WTC11 (cell line): ENCODE measurements around the gene HS6ST1. TPM values are rescaled to one million over a fixed set of nuclear protein-coding genes. Genes with fewer than 3 reads are reported as not detected.

Experiments used
- ATAC-seq: fragments of 200-7000 bp; cut with Tn5 transposase; 2 replicates; pipeline ENCODE4 v1.10.0; 2021; ENCODE audit warnings: mild to moderate bottlenecking, moderate library complexity
- CTCF ChIA-PET: fragments of 300-600 bp; sonication (Branson Sonifier 250); formaldehyde crosslinking; loops from one replicate; lab custom pipeline; 2021; ENCODE audit warnings: antibody characterized with exemption; lab: Charles Lee
- POLR2A ChIA-PET: fragments of 350-600 bp; sonication (Branson Sonifier 250); formaldehyde crosslinking; loops from one replicate; lab custom pipeline; 2021; ENCODE audit warnings: antibody characterized with exemption; lab: Charles Lee
- DNase-seq: peaks from one replicate; pipeline ENCODE4 v3.0.0; 2021; ENCODE audit warnings: low spot score
- H3K27ac Mint-ChIP-seq: 2 replicates; pipeline ENCODE4 v1.8.0; 2021; ENCODE audit warnings: mixed read lengths
- H3K27me3 Mint-ChIP-seq: 2 replicates; pipeline ENCODE4 v1.8.0; 2021; ENCODE audit warnings: low read depth, mild to moderate bottlenecking, moderate library complexity, mixed read lengths
- H3K36me3 Mint-ChIP-seq: 2 replicates; pipeline ENCODE4 v1.8.0; 2021; ENCODE audit warnings: mixed read lengths
- H3K4me1 Mint-ChIP-seq: 2 replicates; pipeline ENCODE4 v1.8.0; 2022; ENCODE audit warnings: mixed read lengths
- H3K4me3 Mint-ChIP-seq: 2 replicates; pipeline ENCODE4 v1.8.0; 2021; ENCODE audit warnings: mild to moderate bottlenecking, moderate library complexity, mixed read lengths
- H3K9me3 Mint-ChIP-seq: 2 replicates; pipeline ENCODE4 v1.8.0; 2021; ENCODE audit warnings: mixed read lengths
- ATF1 ChIP-seq: sonication (generic); formaldehyde crosslinking; IDR thresholded peaks from 2 replicates; pipeline ENCODE4 v1.8.1; 2023; ENCODE audit warnings: mild to moderate bottlenecking, moderate library complexity, missing genetic modification reagents
- CREM ChIP-seq: sonication (generic); formaldehyde crosslinking; IDR thresholded peaks from 2 replicates; pipeline ENCODE4 v1.8.1; 2022; ENCODE audit warnings: mild to moderate bottlenecking, missing genetic modification reagents, moderate library complexity
- EMX1 ChIP-seq: fragments of 250-450 bp; sonication (Bioruptor Pico); IDR thresholded peaks from 2 replicates; pipeline ENCODE4 v1.8.0; 2021; ENCODE audit warnings: mild to moderate bottlenecking
- FOXK1 ChIP-seq: sonication (generic); formaldehyde crosslinking; IDR thresholded peaks from 2 replicates; pipeline ENCODE4 v1.8.0; 2022; ENCODE audit warnings: mild to moderate bottlenecking, moderate library complexity, missing genetic modification reagents
- KAT7 ChIP-seq: sonication (generic); formaldehyde crosslinking; IDR thresholded peaks from 2 replicates; pipeline ENCODE4 v1.8.1; 2023; ENCODE audit warnings: missing genetic modification reagents, mild to moderate bottlenecking, borderline replicate concordance
- NFATC4 ChIP-seq: fragments of 250-450 bp; sonication (Bioruptor Pico); IDR thresholded peaks from 2 replicates; pipeline ENCODE4 v1.9.0; 2021; ENCODE audit warnings: mild to moderate bottlenecking
- NR1H2 ChIP-seq: sonication (generic); formaldehyde crosslinking; IDR thresholded peaks from 2 replicates; pipeline ENCODE4 v1.9.0; 2021; ENCODE audit warnings: mild to moderate bottlenecking, moderate library complexity, missing genetic modification reagents
- PRRX2 ChIP-seq: fragments of 250-450 bp; sonication (Bioruptor Pico); IDR thresholded peaks from 2 replicates; pipeline ENCODE4 v1.8.0; 2021; ENCODE audit warnings: mild to moderate bottlenecking
- SMAD4 ChIP-seq: sonication (generic); formaldehyde crosslinking; IDR thresholded peaks from 2 replicates; pipeline ENCODE4 v1.8.0; 2022; ENCODE audit warnings: mild to moderate bottlenecking, missing genetic modification reagents
- TEAD4 ChIP-seq: sonication (generic); formaldehyde crosslinking; IDR thresholded peaks from 2 replicates; pipeline ENCODE4 v1.8.0; 2022; ENCODE audit warnings: mild to moderate bottlenecking, missing genetic modification reagents
- ZNF423 ChIP-seq: fragments of 250-450 bp; sonication (Bioruptor Pico); IDR thresholded peaks from 2 replicates; pipeline ENCODE4 v2.1.2; 2022; ENCODE audit warnings: mild to moderate bottlenecking, moderate library complexity
- ZNF671 ChIP-seq: fragments of 250-450 bp; sonication (Bioruptor Pico); IDR thresholded peaks from 2 replicates; pipeline ENCODE4 v1.8.0; 2021; ENCODE audit warnings: mild to moderate bottlenecking
- total RNA-seq: library from RNA; stranded (reverse); gene quantifications from 3 replicates; pipeline ENCODE4 v1.2.3, GENCODE V29; 2021
- TF ChIP-seq, protein P1 (sequence below): sonication (generic); formaldehyde crosslinking; conservative IDR thresholded peaks from 2 replicates; pipeline ENCODE4 v1.8.1; 2022; ENCODE audit warnings: mild to moderate bottlenecking, missing genetic modification reagents
- TF ChIP-seq, protein P2 (sequence below): sonication (generic); formaldehyde crosslinking; IDR thresholded peaks from 2 replicates; pipeline ENCODE4 v1.8.0; 2022; ENCODE audit warnings: mild to moderate bottlenecking, missing genetic modification reagents
- TF ChIP-seq, protein P3 (sequence below): fragments of 200-600 bp; IDR thresholded peaks from 2 replicates; pipeline ENCODE4 v1.8.0; 2022; ENCODE audit warnings: antibody characterized with exemption
- TF ChIP-seq, protein P4 (sequence below): sonication (generic); formaldehyde crosslinking; IDR thresholded peaks from 2 replicates; pipeline ENCODE4 v1.8.1; 2023; ENCODE audit warnings: mild to moderate bottlenecking, missing genetic modification reagents, moderate library complexity
- TF ChIP-seq, protein P5 (sequence below): fragments of 250-450 bp; sonication (Bioruptor Pico); conservative IDR thresholded peaks from 2 replicates; pipeline ENCODE4 v1.9.0; 2021; ENCODE audit warnings: mild to moderate bottlenecking
- TF ChIP-seq, protein P6 (sequence below): fragments of 250-450 bp; sonication (Bioruptor Pico); IDR thresholded peaks from 2 replicates; pipeline ENCODE4 v1.9.0; 2021; ENCODE audit warnings: mild to moderate bottlenecking
- TF ChIP-seq, protein P7 (sequence below): sonication (generic); formaldehyde crosslinking; IDR thresholded peaks from 2 replicates; pipeline ENCODE4 v1.8.0; 2022; ENCODE audit warnings: mild to moderate bottlenecking, missing genetic modification reagents
- TF ChIP-seq, protein P8 (sequence below): sonication (generic); formaldehyde crosslinking; IDR thresholded peaks from 2 replicates; pipeline ENCODE4 v1.8.0; 2023; ENCODE audit warnings: mild to moderate bottlenecking, missing genetic modification reagents

The HS6ST1 gene
- total RNA-seq, 1 experiment from 2014 or later, result 55.5 TPM

DNA sequence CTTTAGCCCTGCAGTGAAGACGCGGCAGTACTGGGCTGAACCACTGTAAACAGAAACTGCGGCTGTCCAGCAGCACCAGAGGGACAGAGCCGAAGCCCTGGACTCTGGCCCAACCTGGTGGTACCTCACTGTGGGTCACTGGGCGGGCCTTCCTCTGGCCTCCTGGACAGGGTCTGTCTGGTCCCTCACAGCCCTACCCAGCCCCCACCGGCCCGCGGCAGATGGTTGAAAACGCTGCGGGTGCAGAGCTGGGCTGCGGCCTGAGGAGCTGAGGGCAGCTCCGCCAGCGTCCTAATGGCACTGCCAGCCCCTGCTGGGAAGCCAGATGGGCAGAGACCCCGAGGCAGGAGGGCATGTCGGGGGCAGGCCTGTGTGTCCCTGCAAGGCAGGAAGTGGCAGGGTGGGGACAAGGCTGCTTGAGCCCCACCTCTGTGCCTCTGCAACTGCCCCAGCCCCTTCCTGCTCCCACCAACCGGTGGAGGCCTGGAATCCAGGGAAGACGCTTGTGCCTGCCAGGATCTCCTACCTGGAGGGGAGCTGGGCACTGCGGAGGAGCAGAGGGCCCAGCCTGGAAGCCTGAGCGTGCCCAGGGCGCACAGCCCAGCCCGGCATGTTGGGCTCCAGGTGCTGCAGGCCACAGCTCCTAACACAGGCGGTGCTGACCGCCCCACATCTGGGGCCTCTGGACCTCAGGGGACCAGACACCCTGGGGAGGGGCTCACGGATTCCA lies 36.3 kb downstream of the HS6ST1 start:
- ATAC-seq, result no peak; the same call in 1 of the 2 replicates
- Mint-ChIP-seq H3K4me3 (no peak overlapping the region), H3K27ac (no peak overlapping the region), H3K4me1 (peaks cover 16% of the 10 kb centered on the region), H3K9me3 (no peaks in the 10 kb centered on the region), H3K36me3 (no peaks in the 10 kb centered on the region), H3K27me3 (no peaks in the 10 kb centered on the region)
- ChIA-PET CTCF (interaction anchor here (1.5 to 1.8 kb wide), 2 partner anchors 24 to 219 kb away, joined by 4 to 5 read pairs; no protein-coding TSS in a partner anchor), POLR2A (no interaction called here)
- TF ChIP-seq FOXK1, result no peak
- TF ChIP-seq CREM (CRISPR knock-in tag), result no peak
- TF ChIP-seq, protein P1, sequence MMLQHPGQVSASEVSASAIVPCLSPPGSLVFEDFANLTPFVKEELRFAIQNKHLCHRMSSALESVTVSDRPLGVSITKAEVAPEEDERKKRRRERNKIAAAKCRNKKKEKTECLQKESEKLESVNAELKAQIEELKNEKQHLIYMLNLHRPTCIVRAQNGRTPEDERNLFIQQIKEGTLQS (CRISPR knock-in tag), result no peak
- no peak for DNase-seq

DNA sequence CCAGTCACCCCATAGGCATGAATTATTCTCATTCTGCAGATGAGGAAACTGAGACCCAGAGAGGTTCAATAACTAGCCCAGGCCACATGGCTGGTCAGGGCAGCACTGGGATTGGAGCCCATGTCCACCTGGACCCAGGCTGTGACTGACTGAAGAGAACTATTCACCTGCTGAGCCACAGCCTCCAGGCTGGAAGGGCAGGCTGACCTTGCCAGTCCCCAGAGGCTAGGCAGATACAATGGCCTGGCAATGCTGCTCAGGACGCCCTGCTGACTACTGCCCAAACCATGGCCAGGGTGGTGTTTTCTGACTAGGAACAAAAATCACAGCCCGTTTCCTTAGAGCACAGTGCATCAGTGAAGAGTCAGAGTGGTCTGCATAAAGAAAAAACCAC lies 36.8 kb downstream of the HS6ST1 start:
- no peaks in the 10 kb centered on the region for H3K9me3 Mint-ChIP-seq
- H3K4me1 Mint-ChIP-seq, result peaks cover 14% of the 10 kb centered on the region
- H3K27me3 Mint-ChIP-seq, result no peaks in the 10 kb centered on the region
- POLR2A ChIA-PET, result no interaction called here
- no peaks in the 10 kb centered on the region for H3K36me3 Mint-ChIP-seq
- no peak for DNase-seq
- ATAC-seq, result no peak
- TF ChIP-seq, protein P2, sequence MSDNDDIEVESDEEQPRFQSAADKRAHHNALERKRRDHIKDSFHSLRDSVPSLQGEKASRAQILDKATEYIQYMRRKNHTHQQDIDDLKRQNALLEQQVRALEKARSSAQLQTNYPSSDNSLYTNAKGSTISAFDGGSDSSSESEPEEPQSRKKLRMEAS, result no peak
- no peak for TF ChIP-seq NFATC4 (CRISPR knock-in tag)
- TF ChIP-seq, all 79 proteins: peak for 0
- no peak overlapping the region for H3K27ac Mint-ChIP-seq
- H3K4me3 Mint-ChIP-seq, result no peak overlapping the region
- CTCF ChIA-PET, result no interaction called here

DNA sequence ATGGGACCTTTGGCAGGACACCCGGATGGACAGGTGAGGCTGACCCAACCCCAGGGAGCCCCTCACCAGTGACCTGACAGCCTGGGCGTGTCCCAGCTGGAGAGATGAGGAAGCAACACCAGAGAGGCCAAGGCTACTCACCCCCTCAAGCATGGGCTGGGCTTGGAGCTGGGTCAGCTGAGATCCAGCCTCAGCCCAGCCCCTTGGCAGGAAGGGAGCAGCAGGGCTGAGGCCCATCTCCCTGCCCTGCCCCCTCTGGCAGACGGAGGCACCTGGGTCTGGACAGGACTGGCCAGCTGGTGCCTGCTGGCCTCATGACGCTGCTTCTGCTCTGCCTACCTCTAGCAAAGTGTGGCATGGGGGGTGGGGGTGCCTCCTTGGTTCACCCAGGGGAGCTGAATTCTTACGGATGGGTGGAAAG lies 37.8 kb downstream of the HS6ST1 start:
- no peak overlapping the region for H3K4me3 Mint-ChIP-seq
- peak; percentile 10 for DNase-seq
- peaks cover 13% of the 10 kb centered on the region for H3K4me1 Mint-ChIP-seq
- ChIA-PET POLR2A (no interaction called here), CTCF (no interaction called here)
- no peaks in the 10 kb centered on the region for H3K27me3 Mint-ChIP-seq
- 0 out of 2 replicates have a peak overlapping the region, but pooled peaks have one; percentile 65 for H3K27ac Mint-ChIP-seq
- H3K9me3 Mint-ChIP-seq, result no peaks in the 10 kb centered on the region
- H3K36me3 Mint-ChIP-seq, result no peaks in the 10 kb centered on the region
- ATAC-seq, result peak; percentile 22; the same call in 1 of the 2 replicates
- TF ChIP-seq CREM (CRISPR knock-in tag), result no peak
- no peak for TF ChIP-seq ZNF671 (CRISPR knock-in tag)
- no peak for TF ChIP-seq ATF1 (CRISPR knock-in tag)
- TF ChIP-seq, protein P3, sequence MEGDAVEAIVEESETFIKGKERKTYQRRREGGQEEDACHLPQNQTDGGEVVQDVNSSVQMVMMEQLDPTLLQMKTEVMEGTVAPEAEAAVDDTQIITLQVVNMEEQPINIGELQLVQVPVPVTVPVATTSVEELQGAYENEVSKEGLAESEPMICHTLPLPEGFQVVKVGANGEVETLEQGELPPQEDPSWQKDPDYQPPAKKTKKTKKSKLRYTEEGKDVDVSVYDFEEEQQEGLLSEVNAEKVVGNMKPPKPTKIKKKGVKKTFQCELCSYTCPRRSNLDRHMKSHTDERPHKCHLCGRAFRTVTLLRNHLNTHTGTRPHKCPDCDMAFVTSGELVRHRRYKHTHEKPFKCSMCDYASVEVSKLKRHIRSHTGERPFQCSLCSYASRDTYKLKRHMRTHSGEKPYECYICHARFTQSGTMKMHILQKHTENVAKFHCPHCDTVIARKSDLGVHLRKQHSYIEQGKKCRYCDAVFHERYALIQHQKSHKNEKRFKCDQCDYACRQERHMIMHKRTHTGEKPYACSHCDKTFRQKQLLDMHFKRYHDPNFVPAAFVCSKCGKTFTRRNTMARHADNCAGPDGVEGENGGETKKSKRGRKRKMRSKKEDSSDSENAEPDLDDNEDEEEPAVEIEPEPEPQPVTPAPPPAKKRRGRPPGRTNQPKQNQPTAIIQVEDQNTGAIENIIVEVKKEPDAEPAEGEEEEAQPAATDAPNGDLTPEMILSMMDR, result no peak
- TF ChIP-seq PRRX2, result no peak
- TF ChIP-seq KAT7 (CRISPR knock-in tag), result no peak
- TF ChIP-seq, protein P4, sequence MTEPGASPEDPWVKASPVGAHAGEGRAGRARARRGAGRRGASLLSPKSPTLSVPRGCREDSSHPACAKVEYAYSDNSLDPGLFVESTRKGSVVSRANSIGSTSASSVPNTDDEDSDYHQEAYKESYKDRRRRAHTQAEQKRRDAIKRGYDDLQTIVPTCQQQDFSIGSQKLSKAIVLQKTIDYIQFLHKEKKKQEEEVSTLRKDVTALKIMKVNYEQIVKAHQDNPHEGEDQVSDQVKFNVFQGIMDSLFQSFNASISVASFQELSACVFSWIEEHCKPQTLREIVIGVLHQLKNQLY (CRISPR knock-in tag), result no peak
- TF ChIP-seq, protein P5, sequence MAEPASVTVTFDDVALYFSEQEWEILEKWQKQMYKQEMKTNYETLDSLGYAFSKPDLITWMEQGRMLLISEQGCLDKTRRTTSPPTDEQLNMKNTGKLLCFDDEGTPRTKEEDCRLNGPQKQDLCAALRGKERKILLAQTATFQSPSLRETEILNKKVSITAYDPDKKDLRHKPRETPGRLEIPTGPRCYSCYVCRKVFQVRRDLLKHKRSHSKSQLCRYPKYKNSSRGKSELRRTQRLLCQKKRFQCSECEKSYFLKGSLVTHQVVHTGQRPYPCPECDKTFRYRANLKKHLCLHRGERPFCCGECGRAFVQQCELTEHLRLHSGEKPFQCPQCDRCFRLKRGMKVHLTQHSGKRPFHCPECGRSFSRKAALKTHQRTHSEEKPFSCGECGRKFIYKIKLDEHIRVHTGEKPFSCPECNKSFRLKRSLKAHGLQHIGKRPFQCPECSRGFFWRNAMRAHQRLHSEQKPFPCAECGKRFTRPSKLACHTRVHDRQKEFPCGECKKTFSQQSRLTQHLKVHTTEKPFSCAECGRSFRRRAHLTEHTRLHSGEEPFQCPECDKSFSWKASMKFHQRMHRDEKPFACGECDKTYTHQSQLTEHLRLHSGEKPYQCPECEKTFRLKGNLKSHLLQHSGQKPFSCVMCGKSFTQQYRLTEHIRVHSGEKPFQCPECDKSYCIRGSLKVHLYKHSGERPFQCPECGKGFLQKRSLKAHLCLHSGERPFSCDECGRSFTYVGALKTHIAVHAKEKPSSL, result no peak
- no peak for TF ChIP-seq TEAD4 (CRISPR knock-in tag)
- no peak for TF ChIP-seq ZNF423 (CRISPR knock-in tag)
- TF ChIP-seq NR1H2 (CRISPR knock-in tag), result no peak
- TF ChIP-seq, protein P6, sequence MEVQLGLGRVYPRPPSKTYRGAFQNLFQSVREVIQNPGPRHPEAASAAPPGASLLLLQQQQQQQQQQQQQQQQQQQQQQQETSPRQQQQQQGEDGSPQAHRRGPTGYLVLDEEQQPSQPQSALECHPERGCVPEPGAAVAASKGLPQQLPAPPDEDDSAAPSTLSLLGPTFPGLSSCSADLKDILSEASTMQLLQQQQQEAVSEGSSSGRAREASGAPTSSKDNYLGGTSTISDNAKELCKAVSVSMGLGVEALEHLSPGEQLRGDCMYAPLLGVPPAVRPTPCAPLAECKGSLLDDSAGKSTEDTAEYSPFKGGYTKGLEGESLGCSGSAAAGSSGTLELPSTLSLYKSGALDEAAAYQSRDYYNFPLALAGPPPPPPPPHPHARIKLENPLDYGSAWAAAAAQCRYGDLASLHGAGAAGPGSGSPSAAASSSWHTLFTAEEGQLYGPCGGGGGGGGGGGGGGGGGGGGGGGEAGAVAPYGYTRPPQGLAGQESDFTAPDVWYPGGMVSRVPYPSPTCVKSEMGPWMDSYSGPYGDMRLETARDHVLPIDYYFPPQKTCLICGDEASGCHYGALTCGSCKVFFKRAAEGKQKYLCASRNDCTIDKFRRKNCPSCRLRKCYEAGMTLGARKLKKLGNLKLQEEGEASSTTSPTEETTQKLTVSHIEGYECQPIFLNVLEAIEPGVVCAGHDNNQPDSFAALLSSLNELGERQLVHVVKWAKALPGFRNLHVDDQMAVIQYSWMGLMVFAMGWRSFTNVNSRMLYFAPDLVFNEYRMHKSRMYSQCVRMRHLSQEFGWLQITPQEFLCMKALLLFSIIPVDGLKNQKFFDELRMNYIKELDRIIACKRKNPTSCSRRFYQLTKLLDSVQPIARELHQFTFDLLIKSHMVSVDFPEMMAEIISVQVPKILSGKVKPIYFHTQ, result no peak
- TF ChIP-seq, protein P7, sequence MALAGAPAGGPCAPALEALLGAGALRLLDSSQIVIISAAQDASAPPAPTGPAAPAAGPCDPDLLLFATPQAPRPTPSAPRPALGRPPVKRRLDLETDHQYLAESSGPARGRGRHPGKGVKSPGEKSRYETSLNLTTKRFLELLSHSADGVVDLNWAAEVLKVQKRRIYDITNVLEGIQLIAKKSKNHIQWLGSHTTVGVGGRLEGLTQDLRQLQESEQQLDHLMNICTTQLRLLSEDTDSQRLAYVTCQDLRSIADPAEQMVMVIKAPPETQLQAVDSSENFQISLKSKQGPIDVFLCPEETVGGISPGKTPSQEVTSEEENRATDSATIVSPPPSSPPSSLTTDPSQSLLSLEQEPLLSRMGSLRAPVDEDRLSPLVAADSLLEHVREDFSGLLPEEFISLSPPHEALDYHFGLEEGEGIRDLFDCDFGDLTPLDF (CRISPR knock-in tag), result no peak
- TF ChIP-seq NFATC4 (CRISPR knock-in tag), result no peak
- TF ChIP-seq, protein P8, sequence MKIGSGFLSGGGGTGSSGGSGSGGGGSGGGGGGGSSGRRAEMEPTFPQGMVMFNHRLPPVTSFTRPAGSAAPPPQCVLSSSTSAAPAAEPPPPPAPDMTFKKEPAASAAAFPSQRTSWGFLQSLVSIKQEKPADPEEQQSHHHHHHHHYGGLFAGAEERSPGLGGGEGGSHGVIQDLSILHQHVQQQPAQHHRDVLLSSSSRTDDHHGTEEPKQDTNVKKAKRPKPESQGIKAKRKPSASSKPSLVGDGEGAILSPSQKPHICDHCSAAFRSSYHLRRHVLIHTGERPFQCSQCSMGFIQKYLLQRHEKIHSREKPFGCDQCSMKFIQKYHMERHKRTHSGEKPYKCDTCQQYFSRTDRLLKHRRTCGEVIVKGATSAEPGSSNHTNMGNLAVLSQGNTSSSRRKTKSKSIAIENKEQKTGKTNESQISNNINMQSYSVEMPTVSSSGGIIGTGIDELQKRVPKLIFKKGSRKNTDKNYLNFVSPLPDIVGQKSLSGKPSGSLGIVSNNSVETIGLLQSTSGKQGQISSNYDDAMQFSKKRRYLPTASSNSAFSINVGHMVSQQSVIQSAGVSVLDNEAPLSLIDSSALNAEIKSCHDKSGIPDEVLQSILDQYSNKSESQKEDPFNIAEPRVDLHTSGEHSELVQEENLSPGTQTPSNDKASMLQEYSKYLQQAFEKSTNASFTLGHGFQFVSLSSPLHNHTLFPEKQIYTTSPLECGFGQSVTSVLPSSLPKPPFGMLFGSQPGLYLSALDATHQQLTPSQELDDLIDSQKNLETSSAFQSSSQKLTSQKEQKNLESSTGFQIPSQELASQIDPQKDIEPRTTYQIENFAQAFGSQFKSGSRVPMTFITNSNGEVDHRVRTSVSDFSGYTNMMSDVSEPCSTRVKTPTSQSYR (CRISPR knock-in tag), result no peak
- no peak for TF ChIP-seq SMAD4 (CRISPR knock-in tag)
- TF ChIP-seq EMX1 (CRISPR knock-in tag), result no peak
